BLaER1 (cell line): ENCODE data around the gene PRRT2.
"Not testable (repeated sequence)": the region's sequence is repeated elsewhere in the genome, so short reads cannot be mapped to it uniquely, and the experiment has no call there.

Experiments
- H3K27ac ChIP-seq: shearing (Covaris generic); formaldehyde crosslinking; 2 replicates; pipeline ENCODE4 v1.8.1; 2022
- H3K27me3 ChIP-seq: shearing (Covaris generic); formaldehyde crosslinking; 2 replicates; pipeline ENCODE4 v1.8.1; 2022
- H3K36me3 ChIP-seq: shearing (Covaris generic); formaldehyde crosslinking; 2 replicates; pipeline ENCODE4 v1.8.1; 2022
- H3K4me1 ChIP-seq: shearing (Covaris generic); formaldehyde crosslinking; 2 replicates; pipeline ENCODE4 v1.8.1; 2022
- H3K4me2 ChIP-seq: shearing (Covaris generic); formaldehyde crosslinking; 2 replicates; pipeline ENCODE4 v1.8.1; 2022
- H3K4me3 ChIP-seq: shearing (Covaris generic); formaldehyde crosslinking; 2 replicates; pipeline ENCODE4 v1.8.1; 2022
- H3K9ac ChIP-seq: shearing (Covaris generic); formaldehyde crosslinking; 2 replicates; pipeline ENCODE4 v1.8.1; 2022
- H3K9me3 ChIP-seq: shearing (Covaris generic); formaldehyde crosslinking; 2 replicates; pipeline ENCODE4 v1.8.1; 2022
- H4K20me1 ChIP-seq: shearing (Covaris generic); formaldehyde crosslinking; 2 replicates; pipeline ENCODE4 v1.8.1; 2022
- Cebpa-rat ChIP-seq: shearing (Covaris generic); IDR thresholded peaks from 2 replicates; pipeline ENCODE4 v1.8.1; 2022

The PRRT2 gene

DNA sequence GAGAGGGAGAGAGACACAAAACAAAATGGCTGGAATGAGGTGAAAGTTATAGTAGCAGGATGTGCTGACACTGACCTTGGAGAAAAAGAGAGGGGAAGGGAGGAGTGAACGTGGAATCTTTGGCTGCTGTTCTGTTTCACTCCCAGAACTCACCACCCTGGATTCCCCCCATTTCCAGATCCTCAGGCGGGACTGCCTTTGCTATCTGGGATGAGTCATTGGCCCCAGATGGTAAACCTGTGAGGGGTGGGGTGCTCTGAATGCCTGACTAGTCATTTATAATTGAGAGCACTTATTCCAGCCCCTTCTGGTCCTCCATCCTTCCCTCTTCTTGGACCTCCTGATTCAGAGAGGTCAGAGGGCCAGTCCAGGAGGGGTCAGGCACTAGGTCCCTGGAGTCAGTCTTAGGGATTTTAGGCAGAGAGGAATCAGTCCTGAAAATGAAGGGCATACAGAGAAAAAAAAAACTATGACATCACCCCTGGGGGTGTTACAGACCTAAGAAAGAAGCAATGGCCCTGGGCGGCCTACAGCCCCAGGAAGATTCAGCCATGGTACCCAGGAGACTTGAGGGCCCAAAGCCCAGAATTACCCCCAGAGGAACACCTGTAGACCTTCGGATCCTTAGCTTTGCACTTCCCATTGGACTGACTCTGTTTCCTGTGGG, 36.1 kb upstream of the PRRT2 start:
- H3K36me3 ChIP-seq, result no peaks in the 10 kb centered on the region
- H3K27me3 ChIP-seq, result no peaks in the 10 kb centered on the region
- no peak overlapping the region for H3K27ac ChIP-seq
- no peaks in the 10 kb centered on the region for H4K20me1 ChIP-seq
- H3K4me2 ChIP-seq, result no peak overlapping the region
- H3K4me3 ChIP-seq, result no peak overlapping the region
- no peak for TF ChIP-seq Cebpa-rat
- no peaks in the 10 kb centered on the region for H3K4me1 ChIP-seq
- no peak overlapping the region for H3K9ac ChIP-seq
- H3K9me3 ChIP-seq, result no peaks in the 10 kb centered on the region

DNA sequence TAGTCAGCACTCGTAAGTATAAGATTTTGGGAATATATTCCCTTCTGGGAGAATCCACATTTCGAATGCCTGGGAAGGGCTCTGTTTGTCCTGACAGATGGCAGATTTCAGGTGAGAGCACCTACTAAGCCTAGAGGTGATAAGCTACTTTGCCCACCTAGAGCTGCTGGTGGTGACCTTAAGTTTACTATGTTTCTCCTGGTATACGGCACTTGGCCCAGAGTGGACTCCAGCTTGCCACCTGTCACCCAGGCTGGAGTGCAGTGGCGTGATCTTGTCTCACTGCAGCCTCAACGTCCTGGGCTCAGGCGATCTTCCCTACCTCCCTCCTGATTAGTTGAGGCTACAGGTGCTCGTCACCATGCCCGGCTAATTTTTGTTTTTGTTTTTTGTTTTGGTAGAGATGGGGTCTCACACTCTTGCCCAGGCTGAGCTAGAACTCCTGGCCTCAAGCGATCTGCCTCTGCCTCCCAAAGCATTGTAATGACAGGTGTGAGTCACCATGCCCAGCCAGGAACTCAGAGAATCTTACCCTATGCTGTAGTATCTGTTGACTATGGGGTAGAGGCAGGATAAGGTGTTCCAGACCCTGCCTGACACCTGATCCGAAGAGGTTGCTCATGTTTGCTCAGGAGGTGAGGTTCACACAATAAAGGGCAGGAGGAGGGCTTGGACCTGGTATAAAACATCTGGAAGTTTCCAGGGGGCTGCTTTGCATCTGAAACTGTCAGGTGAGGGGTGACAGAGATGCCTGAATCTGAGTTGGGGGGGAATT, 34.2 kb upstream of the PRRT2 start, which contains the start of gene ZG16:
Gene ZG16, plus strand, starts transcription at position 681 of the 775 bp plus-strand sequence. CDS start 1,011 bp downstream, outside the sequence.
- Histone ChIP-seq H3K27me3 (no peaks in the 10 kb centered on the region), H3K4me2 (no peak within 1 kb of the TSS), H3K36me3 (no peaks in the 10 kb centered on the region), H3K9ac (no peak within 1 kb of the TSS), H3K9me3 (no peaks in the 10 kb centered on the region), H3K27ac (no peak within 1 kb of the TSS), H3K4me3 (no peak within 1 kb of the TSS), H3K4me1 (no peaks in the 10 kb centered on the region), H4K20me1 (no peaks in the 10 kb centered on the region)
- no peak for TF ChIP-seq Cebpa-rat

DNA sequence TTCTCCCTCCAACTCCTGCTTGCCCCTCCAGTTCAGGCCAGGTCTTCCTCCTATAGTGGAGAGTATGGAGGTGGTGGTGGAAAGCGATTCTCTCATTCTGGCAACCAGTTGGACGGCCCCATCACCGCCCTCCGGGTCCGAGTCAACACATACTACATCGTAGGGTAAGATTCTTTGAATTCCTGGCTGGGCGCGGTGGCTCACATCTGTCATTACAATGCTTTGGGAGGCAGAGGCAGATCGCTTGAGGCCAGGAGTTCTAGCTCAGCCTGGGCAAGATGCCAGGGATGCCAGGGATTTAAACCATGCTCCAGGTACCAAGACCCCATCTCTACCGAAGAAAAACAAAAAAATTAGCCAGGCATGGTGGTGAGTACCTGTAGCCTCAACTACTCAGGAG, 32.5 kb upstream of the PRRT2 start:
- Histone ChIP-seq H3K27ac (no peak overlapping the region), H3K9ac (no peak overlapping the region), H3K27me3 (no peaks in the 10 kb centered on the region), H3K4me2 (no peak overlapping the region), H4K20me1 (no peaks in the 10 kb centered on the region), H3K9me3 (no peaks in the 10 kb centered on the region), H3K36me3 (no peaks in the 10 kb centered on the region), H3K4me3 (no peak overlapping the region), H3K4me1 (no peaks in the 10 kb centered on the region)
- no peak for TF ChIP-seq Cebpa-rat

DNA sequence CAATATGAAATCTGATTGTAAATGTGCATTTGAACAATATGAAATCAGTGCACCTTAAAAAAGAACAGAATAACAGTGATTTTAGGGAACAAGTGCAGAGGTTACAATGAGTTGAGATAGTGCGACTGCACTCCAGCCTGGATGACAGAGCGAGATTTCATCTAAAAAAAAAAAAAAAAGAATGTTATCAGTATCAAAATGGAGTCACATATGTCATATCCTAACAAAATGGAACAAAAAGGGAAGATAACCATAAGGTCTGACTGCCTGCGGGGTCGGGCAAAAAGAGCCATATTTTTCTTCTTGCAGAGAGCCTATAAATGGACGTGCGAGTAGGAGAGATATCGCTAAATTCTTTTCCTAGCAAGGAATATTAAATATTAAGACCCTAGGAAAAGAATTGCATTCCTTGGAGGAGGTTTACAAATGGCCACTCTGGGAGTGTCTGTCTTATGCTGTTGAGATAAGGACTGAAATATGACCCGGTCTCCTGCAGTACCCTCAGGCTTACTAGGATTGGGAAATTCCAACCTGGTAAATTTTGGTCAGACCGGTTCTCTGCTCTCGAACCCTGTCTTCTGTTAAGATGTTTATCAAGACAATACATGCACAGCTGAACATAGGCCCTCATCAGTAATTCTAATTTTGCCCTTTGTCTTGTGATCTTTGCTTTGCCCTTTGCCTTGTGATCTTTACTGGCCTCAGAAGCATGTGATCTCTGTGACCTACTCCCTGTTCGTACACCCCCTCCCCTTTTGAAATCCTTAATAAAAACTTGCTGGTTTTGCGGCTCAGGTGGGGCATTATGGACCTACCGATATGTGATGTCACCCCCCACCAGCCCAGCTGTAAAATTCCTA, 28.7 kb upstream of the PRRT2 start:
- not testable (repeated sequence) for H3K27me3 ChIP-seq, H3K36me3 ChIP-seq, H3K4me2 ChIP-seq, H4K20me1 ChIP-seq, H3K9me3 ChIP-seq, H3K4me1 ChIP-seq, H3K4me3 ChIP-seq, H3K27ac ChIP-seq, H3K9ac ChIP-seq

DNA sequence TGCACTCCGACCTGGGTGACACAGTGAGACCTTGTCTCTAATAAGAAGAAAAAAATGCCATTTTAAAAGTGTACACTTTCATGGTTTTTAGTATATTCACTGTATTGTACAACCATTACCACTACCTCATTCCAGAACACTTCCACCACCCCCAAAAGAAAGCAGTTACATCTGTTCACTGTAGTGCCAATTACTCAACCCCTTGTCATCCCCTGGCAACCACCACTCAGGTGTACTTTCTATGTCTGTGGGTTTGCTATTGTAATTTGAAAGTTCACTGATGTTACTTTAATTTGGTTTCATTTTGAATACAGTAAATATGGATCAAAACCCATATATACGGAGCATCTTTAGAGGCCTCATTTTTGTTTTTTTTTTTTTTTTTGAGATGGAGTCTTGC, 27.8 kb upstream of the PRRT2 start:
- no peaks in the 10 kb centered on the region for H3K9me3 ChIP-seq
- 0 out of 2 replicates have a peak, but pooled peaks cover 5% of the 10 kb centered on the region for H3K4me1 ChIP-seq
- H4K20me1 ChIP-seq, result no peaks in the 10 kb centered on the region
- H3K27ac ChIP-seq, result no peak overlapping the region
- TF ChIP-seq Cebpa-rat, result no peak
- no peak overlapping the region for H3K9ac ChIP-seq
- H3K27me3 ChIP-seq, result no peaks in the 10 kb centered on the region
- no peak overlapping the region for H3K4me3 ChIP-seq
- no peaks in the 10 kb centered on the region for H3K36me3 ChIP-seq
- H3K4me2 ChIP-seq, result no peak overlapping the region

DNA sequence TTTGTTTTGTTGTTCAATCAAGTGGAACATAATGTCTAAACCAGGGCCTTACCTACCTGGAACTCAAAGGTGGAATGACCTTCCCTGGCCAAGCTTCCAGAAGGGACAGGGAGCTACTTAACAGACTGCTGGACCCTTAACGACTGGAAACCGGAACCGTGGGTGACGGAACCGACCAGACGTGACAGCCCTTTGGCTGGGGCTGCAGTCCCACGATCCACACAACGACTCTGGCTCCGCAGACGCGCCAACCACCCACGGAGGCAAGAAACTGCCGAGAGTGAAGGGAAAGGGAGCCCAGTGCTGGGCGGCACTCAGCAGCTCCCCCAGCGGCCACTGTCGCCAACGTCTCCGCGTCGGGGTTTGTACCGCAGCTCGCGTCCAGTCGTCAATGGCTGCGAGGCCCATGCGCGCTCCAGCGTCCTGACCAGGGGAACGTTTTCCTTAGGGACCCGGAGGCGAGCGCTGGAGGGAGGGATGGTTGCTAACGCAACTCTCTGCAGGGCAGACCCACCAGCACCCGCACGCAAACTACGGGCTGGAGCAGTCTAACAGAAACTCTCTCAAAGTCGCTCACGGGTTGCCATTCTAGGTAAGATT, 27.0 kb upstream of the PRRT2 start:
- Histone ChIP-seq H3K27me3 (no peaks in the 10 kb centered on the region), H3K4me3 (no peak overlapping the region), H4K20me1 (no peaks in the 10 kb centered on the region), H3K4me2 (no peak overlapping the region), H3K4me1 (peaks cover 11% of the 10 kb centered on the region), H3K27ac (no peak overlapping the region), H3K9me3 (no peaks in the 10 kb centered on the region), H3K9ac (no peak overlapping the region), H3K36me3 (no peaks in the 10 kb centered on the region)
- no peak for TF ChIP-seq Cebpa-rat

DNA sequence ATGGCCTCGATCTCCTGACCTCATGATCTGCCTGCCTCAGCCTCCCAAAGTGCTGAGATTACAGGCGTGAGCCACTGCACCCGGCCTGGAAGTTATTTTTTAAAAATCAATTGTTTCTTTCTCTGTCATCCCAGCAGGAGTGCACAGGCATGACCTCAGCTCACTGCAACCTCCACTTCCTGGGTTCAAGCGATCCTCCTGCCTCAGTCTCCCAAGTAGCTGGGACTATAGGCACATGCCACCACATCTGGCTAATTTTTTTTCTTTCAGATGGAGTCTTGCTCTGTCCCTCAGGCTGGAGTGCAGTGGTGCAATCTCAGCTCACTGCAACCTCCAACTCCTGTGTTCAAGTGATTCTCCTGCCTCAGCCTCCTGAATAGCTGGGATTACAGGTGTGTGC, 24.8 kb upstream of the PRRT2 start:
- not testable (repeated sequence) for H3K9me3 ChIP-seq, H3K27me3 ChIP-seq, H4K20me1 ChIP-seq, H3K27ac ChIP-seq, H3K36me3 ChIP-seq, H3K4me3 ChIP-seq, H3K4me2 ChIP-seq, H3K9ac ChIP-seq
- H3K4me1 ChIP-seq, result peaks cover 22% of the 10 kb centered on the region

DNA sequence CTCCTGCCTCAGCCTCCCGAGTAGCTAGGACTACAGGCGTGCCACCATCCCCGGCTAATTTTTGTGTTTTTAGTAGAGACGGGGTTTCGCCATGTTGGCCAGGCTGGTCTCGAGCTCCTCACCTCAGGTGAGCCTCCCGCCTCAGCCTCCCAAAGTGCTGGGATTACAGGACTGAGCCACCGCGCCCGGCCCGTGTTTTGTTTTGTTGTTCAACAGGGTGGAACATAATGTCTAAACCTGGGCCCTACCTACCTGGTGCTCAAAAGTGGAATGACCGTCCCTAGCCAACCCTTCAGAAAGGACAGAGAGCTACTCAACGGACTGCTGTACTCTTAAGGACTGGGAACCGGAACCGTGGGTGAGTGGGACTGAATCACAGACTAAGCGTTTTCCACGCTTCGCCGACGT, 22.2 kb upstream of the PRRT2 start:
- Histone ChIP-seq H3K4me1 (peaks cover 37% of the 10 kb centered on the region), H4K20me1 (peaks cover 10% of the 10 kb centered on the region; the same call in 1 of the 2 replicates), H3K9me3 (no peaks in the 10 kb centered on the region), H3K27ac (peak overlapping the region; percentile 90), H3K36me3 (peaks cover 24% of the 10 kb centered on the region), H3K4me2 (peak overlapping the region; percentile 93), H3K4me3 (peak overlapping the region; percentile 90), H3K27me3 (no peaks in the 10 kb centered on the region), H3K9ac (peak overlapping the region; percentile 85)
- no peak for TF ChIP-seq Cebpa-rat

DNA sequence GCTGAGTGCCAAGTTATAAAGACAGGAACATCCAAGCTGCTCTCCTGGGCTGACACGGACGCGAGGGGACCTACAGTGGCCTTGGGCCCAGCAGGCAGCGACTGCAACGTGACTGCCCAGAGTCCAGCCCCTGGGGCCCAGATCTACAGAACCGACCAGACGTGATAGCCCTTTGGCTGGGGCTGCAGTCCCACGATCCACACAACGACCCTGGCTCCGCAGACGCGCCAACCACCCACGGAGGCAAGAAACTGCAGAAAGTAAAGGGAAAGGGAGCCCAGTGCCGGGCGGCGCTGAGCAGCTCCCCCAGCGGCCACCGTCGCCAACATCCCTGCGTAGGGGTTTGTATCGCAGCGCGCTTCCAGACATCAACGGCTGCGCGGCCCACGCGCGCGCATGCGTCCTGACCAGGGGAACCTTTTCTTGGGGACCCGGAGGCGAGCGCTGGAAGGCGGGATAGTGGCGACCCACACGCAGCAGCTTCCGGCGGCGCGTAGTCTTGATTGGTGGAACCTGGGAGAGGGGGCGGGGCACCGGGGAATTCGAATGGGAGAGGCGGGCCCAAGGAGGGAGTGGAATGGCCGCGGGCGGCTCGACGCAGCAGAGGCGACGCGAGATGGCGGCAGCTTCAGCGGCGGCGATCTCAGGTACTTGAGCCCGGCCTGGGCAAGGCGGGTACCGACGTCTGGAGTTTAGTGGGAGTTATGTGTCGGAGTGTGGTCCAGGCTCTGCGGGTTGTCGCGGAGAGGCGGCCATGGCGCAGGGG, 21.6 kb upstream of the PRRT2 start, which contains the start of gene KIF22:
Gene KIF22, plus strand, starts transcription at position 569 of the 766 bp plus-strand sequence. Its CDS starts 9 bp downstream, at position 578.
- Histone ChIP-seq H3K4me1 (peaks cover 33% of the 10 kb centered on the region), H4K20me1 (peaks cover 16% of the 10 kb centered on the region; the same call in 1 of the 2 replicates), H3K4me3 (peak within 1 kb of the TSS; percentile 90), H3K9me3 (no peaks in the 10 kb centered on the region), H3K27me3 (no peaks in the 10 kb centered on the region), H3K36me3 (peaks cover 30% of the 10 kb centered on the region), H3K4me2 (peak within 1 kb of the TSS; percentile 93), H3K9ac (peak within 1 kb of the TSS; percentile 93), H3K27ac (peak within 1 kb of the TSS; percentile 90)
- no peak for TF ChIP-seq Cebpa-rat
